ENCODE data around the gene ASB15.

The ASB15 gene

GRCh38 chr7:123600876-123601275, 745 bp upstream of the ASB15 start:
- H3K36me3 Mint-ChIP-seq (ENCODE audit: low read depth) = no peaks in the 10 kb centered on the region
- no peaks in the 10 kb centered on the region for H3K9me3 Mint-ChIP-seq
- peaks cover 5% of the 10 kb centered on the region for H3K4me1 Mint-ChIP-seq
- no peak for TF ChIP-seq CTCF (IDR thresholded peaks at IDR 0.05)
- H3K4me3 Mint-ChIP-seq = no peak overlapping the region
- no peak for DNase-seq
- no peak overlapping the region for H3K27ac Mint-ChIP-seq
- H3K27me3 Mint-ChIP-seq (ENCODE audit: low read depth, poor library complexity) = peaks cover 2% of the 10 kb centered on the region

- Mint-ChIP-seq H3K27me3 (ENCODE audit: low read depth, poor library complexity) (peaks cover under 1% of the 10 kb centered on the region), H3K9me3 (no peaks in the 10 kb centered on the region), H3K36me3 (ENCODE audit: low read depth) (no peaks in the 10 kb centered on the region), H3K27ac (no peak overlapping the region), H3K4me3 (no peak overlapping the region), H3K4me1 (peaks cover 5% of the 10 kb centered on the region)
- no peak for DNase-seq
- TF ChIP-seq CTCF (IDR thresholded peaks at IDR 0.05) = no peak
Observed at GRCh38 chr7:123602648-123603047, 1.0 kb downstream of the ASB15 start.

GRCh38 chr7:123604739-123605138, 3.1 kb downstream of the ASB15 start:
- Mint-ChIP-seq H3K9me3 (no peaks in the 10 kb centered on the region), H3K27me3 (ENCODE audit: low read depth, poor library complexity) (no peaks in the 10 kb centered on the region), H3K36me3 (ENCODE audit: low read depth) (no peaks in the 10 kb centered on the region), H3K27ac (no peak overlapping the region), H3K4me3 (no peak overlapping the region), H3K4me1 (peaks cover 8% of the 10 kb centered on the region)
- DNase-seq = no peak
- no peak for TF ChIP-seq CTCF (IDR thresholded peaks at IDR 0.05)

GRCh38 chr7:123607423-123607975, 5.9 kb downstream of the ASB15 start:
- H3K27ac Mint-ChIP-seq = no peak overlapping the region
- H3K27me3 Mint-ChIP-seq (ENCODE audit: low read depth, poor library complexity) = no peaks in the 10 kb centered on the region
- no peaks in the 10 kb centered on the region for H3K9me3 Mint-ChIP-seq
- no peak overlapping the region for H3K4me3 Mint-ChIP-seq
- no peak for DNase-seq
- peaks cover 8% of the 10 kb centered on the region for H3K4me1 Mint-ChIP-seq
- no peaks in the 10 kb centered on the region for H3K36me3 Mint-ChIP-seq (ENCODE audit: low read depth)
- TF ChIP-seq CTCF (IDR thresholded peaks at IDR 0.05) = no peak

- Mint-ChIP-seq H3K27ac (no peak overlapping the region), H3K4me1 (peaks cover 8% of the 10 kb centered on the region), H3K4me3 (no peak overlapping the region), H3K27me3 (ENCODE audit: low read depth, poor library complexity) (no peaks in the 10 kb centered on the region), H3K36me3 (ENCODE audit: low read depth) (no peaks in the 10 kb centered on the region), H3K9me3 (no peaks in the 10 kb centered on the region)
- no peak for TF ChIP-seq CTCF (IDR thresholded peaks at IDR 0.05)
- DNase-seq = no peak
Observed at GRCh38 chr7:123608991-123609882, 7.6 kb downstream of the ASB15 start.

GRCh38 chr7:123609883-123610239, 8.2 kb downstream of the ASB15 start:
- Mint-ChIP-seq H3K4me3 (no peak overlapping the region), H3K27me3 (ENCODE audit: low read depth, poor library complexity) (no peaks in the 10 kb centered on the region), H3K9me3 (no peaks in the 10 kb centered on the region), H3K4me1 (peaks cover 8% of the 10 kb centered on the region), H3K27ac (no peak overlapping the region), H3K36me3 (ENCODE audit: low read depth) (no peaks in the 10 kb centered on the region)
- DNase-seq = no peak
- no peak for TF ChIP-seq CTCF (IDR thresholded peaks at IDR 0.05)
